Measurements from ENCODE around the gene ZNF322. TPM values are rescaled to one million over a fixed set of nuclear protein-coding genes. Genes with fewer than 3 reads are reported as not detected.

Gene ZNF322
- polyA plus RNA-seq, 1 of the 3 experiments (the other 2 are of a cell fraction) = 4.0 TPM

- TF ChIP-seq PBX3 (IDR thresholded peaks at IDR 0.05) (no peak), RCOR1 (IDR thresholded peaks at IDR 0.05; ENCODE audit: low read length) (no peak), EP300 (IDR thresholded peaks at IDR 0.05; ENCODE audit: borderline replicate concordance in 1 of 2, low read depth in 1 of 2, low read length in 1 of 2) (no peak), CHD2 (IDR thresholded peaks at IDR 0.05; ENCODE audit: low read length, partially characterized antibody) (no peak), SIN3A (IDR thresholded peaks at IDR 0.05; ENCODE audit: borderline replicate concordance, low read depth, low read length) (no peak), RXRA (IDR thresholded peaks at IDR 0.05; ENCODE audit: borderline replicate concordance, low read depth) (no peak)
Observed at GRCh38 chr6:26599591-26599990, 60.0 kb downstream of the ZNF322 start (continued).

DNA sequence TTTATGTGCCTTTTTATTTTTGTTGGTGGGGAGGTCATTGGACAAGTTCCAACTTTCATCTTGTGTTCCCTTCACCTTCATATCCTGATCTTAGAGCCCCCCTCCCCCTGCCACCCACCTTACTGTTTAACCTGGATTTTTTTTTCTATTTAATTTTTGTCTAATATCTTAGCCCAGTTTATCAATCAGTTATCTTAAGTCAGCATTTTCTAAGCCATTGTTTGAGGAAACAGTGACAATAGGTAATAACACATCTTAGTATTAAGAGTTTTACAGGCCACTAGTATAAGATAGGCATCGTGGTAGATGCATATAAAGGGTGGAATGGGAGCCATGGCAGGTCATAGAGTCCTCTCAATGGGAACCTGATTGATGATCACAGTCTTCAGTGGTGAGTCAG, 60.4 kb downstream of the ZNF322 start:
- no peak for DNase-seq
- peaks cover 5 to 15% of the 10 kb centered on the region in 2 experiments; a peak in 3 of 4 replicates for H3K4me1 ChIP-seq (ENCODE audit: control insufficient read depth in 1 of 2, insufficient read depth in 2 of 2, low read depth in 1 of 2, low read length in 1 of 2)
- no peaks in the 10 kb centered on the region for H3K9me3 ChIP-seq
- H3K27ac ChIP-seq (ENCODE audit: low read depth in 2 of 2, low read length in 1 of 2) = no peak overlapping the region
- no peaks in the 10 kb centered on the region for H3K9me2 ChIP-seq
- peaks cover 27% of the 10 kb centered on the region for H3F3A ChIP-seq (replicated peaks; ENCODE audit: insufficient read depth)
- H3K27me3 ChIP-seq (ENCODE audit: insufficient read depth) = no peaks in the 10 kb centered on the region
- ChIA-PET CTCF (no interaction called here), POLR2A (no interaction called here)
- H3K79me2 ChIP-seq (ENCODE audit: insufficient read depth) = peaks cover 25% of the 10 kb centered on the region
- H3K9ac ChIP-seq = no peak overlapping the region
- H4K20me1 ChIP-seq (ENCODE audit: insufficient read depth) = no peaks in the 10 kb centered on the region
- WGBS (ENCODE audit: low lambda C conversion rate) = 32% methylated on average over 1 of the region's 1 CpG
- no peak overlapping the region for H2AFZ ChIP-seq (ENCODE audit: low read depth)
- no peak overlapping the region for H3K4me3 ChIP-seq (ENCODE audit: low read depth in 2 of 2, low read length in 1 of 2)
- no peak overlapping the region for H3K4me2 ChIP-seq
- peaks cover 21 to 25% of the 10 kb centered on the region in 2 experiments for H3K36me3 ChIP-seq (replicated peaks in 1 of 2; ENCODE audit: control insufficient read depth in 1 of 2, insufficient read depth in 2 of 2, low read length in 1 of 2)
- TF ChIP-seq CTCF (IDR thresholded peaks at IDR 0.05) = no peak
- no peak for TF ChIP-seq NRF1 (IDR thresholded peaks at IDR 0.05; ENCODE audit: low read depth, low read length)
- TF ChIP-seq, protein P1, sequence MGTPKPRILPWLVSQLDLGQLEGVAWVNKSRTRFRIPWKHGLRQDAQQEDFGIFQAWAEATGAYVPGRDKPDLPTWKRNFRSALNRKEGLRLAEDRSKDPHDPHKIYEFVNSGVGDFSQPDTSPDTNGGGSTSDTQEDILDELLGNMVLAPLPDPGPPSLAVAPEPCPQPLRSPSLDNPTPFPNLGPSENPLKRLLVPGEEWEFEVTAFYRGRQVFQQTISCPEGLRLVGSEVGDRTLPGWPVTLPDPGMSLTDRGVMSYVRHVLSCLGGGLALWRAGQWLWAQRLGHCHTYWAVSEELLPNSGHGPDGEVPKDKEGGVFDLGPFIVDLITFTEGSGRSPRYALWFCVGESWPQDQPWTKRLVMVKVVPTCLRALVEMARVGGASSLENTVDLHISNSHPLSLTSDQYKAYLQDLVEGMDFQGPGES (IDR thresholded peaks at IDR 0.05; ENCODE audit: low read depth, low read length) = no peak
- TF ChIP-seq TEAD4 (IDR thresholded peaks at IDR 0.05; ENCODE audit: borderline replicate concordance, insufficient read depth) = no peak
- TF ChIP-seq, protein P2, sequence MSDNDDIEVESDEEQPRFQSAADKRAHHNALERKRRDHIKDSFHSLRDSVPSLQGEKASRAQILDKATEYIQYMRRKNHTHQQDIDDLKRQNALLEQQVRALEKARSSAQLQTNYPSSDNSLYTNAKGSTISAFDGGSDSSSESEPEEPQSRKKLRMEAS (IDR thresholded peaks at IDR 0.05; ENCODE audit: low read depth) = no peak
- TF ChIP-seq MXI1 (IDR thresholded peaks at IDR 0.05; ENCODE audit: low read depth, low read length) = no peak
- no peak for TF ChIP-seq EP300 (IDR thresholded peaks at IDR 0.05; ENCODE audit: borderline replicate concordance in 1 of 2, low read depth in 1 of 2, low read length in 1 of 2)
- no peak for TF ChIP-seq USF2 (IDR thresholded peaks at IDR 0.05; ENCODE audit: borderline replicate concordance, low read depth, low read length)
- no peak for TF ChIP-seq RCOR1 (IDR thresholded peaks at IDR 0.05; ENCODE audit: low read length)
- no peak for TF ChIP-seq GATA2 (CRISPR knock-in tag; IDR thresholded peaks at IDR 0.05)
- TF ChIP-seq SIN3A (IDR thresholded peaks at IDR 0.05; ENCODE audit: borderline replicate concordance, low read depth, low read length) = no peak
- TF ChIP-seq RFX5 (IDR thresholded peaks at IDR 0.05; ENCODE audit: low read length) = no peak
- TF ChIP-seq GABPA (IDR thresholded peaks at IDR 0.05; ENCODE audit: low read depth) = no peak
- no peak for TF ChIP-seq CHD2 (IDR thresholded peaks at IDR 0.05; ENCODE audit: low read length, partially characterized antibody)
- no peak for TF ChIP-seq USF1 (IDR thresholded peaks at IDR 0.05; ENCODE audit: borderline replicate concordance, low read depth)
